K562 (cell line): Measurements from ENCODE around the gene ITIH3. TPM values are rescaled to one million over a fixed set of nuclear protein-coding genes. Genes with fewer than 3 reads are reported as not detected.
A peak's percentile ranks its signal among the peaks of the same experiment; 100 is the strongest.

Source experiments
- ATAC-seq: fragments of 200-7000 bp; cut with Tn5 transposase; 3 replicates; pipeline ENCODE4 v1.9.1; 2020; ENCODE audit warnings: moderate library complexity
- BruUV-seq: library from RNA; stranded (reverse); fragments of 400-500 nt; replicated peaks from 2 replicates; lab custom pipeline; 2021; lab: Mats Ljungman, UMichigan
- CTCF ChIA-PET: fragments of 300-600 bp; formaldehyde crosslinking; extraction: SDS; loops from one replicate; lab custom pipeline; 2021; ENCODE audit warnings: low intra/inter-chr PET ratio; lab: Yijun Ruan, JAX
- POLR2A ChIA-PET: fragments of 300-600, 350-650 bp; sonication (Branson Sonifier 250); formaldehyde crosslinking; extraction: SDS; loops from one replicate; lab custom pipeline; 2021; ENCODE audit warnings: antibody characterized with exemption, inconsistent platforms; lab: Yijun Ruan, JAX
- DNase-seq, 4 experiments: peaks; one replicate each; pipeline versions ENCODE4 v3.0.0 to v3.0.0-alpha.2; 2011 to 2018; ENCODE audit warnings: low spot score in 3 of 4, mixed read lengths in 3 of 4; ENCODE audit errors: extremely low read depth in 1 of 4
- FAIRE-seq: peaks from 2 replicates; lab custom pipeline; 2011; peaks lifted over from hg19 to GRCh38; lab: Jason Lieb, UNC
- H2AFZ ChIP-seq: 2 replicates; pipeline ENCODE4 v1.6.0; 2011; ENCODE audit warnings: low read depth, low read length, control low read depth, inconsistent platforms
- H3K27ac ChIP-seq: fragments of 200-600 bp; 3 replicates; pipeline ENCODE4 v1.8.0; 2011; ENCODE audit warnings: low read depth, mild to moderate bottlenecking, control low read depth, inconsistent platforms, low read length, moderate library complexity, mixed read lengths; ENCODE audit errors: extremely low read depth
- H3K27me3 ChIP-seq, 2 experiments: fragments of 300-600 bp in 1 of 2; 2 replicates in 1 of 2; 3 replicates in 1 of 2; pipeline versions ENCODE4 v1.6.0 to v1.8.0; 2011; ENCODE audit warnings: inconsistent platforms in 2 of 2, low read length in 2 of 2, mild to moderate bottlenecking in 1 of 2, mixed read lengths in 1 of 2, moderate library complexity in 1 of 2; ENCODE audit not compliant: control insufficient read depth in 2 of 2, insufficient read depth in 2 of 2
- H3K36me3 ChIP-seq: fragments of 300-600 bp; 3 replicates; pipeline ENCODE4 v1.8.0; 2011; ENCODE audit warnings: mild to moderate bottlenecking, low read length, inconsistent platforms; ENCODE audit not compliant: control insufficient read depth, insufficient read depth
- H3K4me1 ChIP-seq, 2 experiments: fragments of 200-600 bp in 1 of 2; replicated peaks in 1 of 2; 2 replicates in 1 of 2; 3 replicates in 1 of 2; pipeline versions ENCODE4 v1.5.1 to v1.8.0; 2011; ENCODE audit warnings: inconsistent platforms in 2 of 2, low read length in 2 of 2, mild to moderate bottlenecking in 1 of 2, mixed read lengths in 1 of 2, moderate library complexity in 1 of 2; ENCODE audit not compliant: control insufficient read depth in 2 of 2, insufficient read depth in 2 of 2
- H3K4me2 ChIP-seq: 2 replicates; pipeline ENCODE4 v1.6.1; 2011; ENCODE audit warnings: low read length, control low read depth, inconsistent platforms, mixed read lengths; ENCODE audit not compliant: insufficient read depth
- H3K4me3 ChIP-seq: fragments of 200-600 bp; sonication (generic), shearing (Covaris generic); 2 replicates; pipeline ENCODE4 v1.5.1; 2016; ENCODE audit warnings: control low read depth, inconsistent platforms
- H3K79me2 ChIP-seq: fragments of 200-600 bp; 3 replicates; pipeline ENCODE4 v1.8.0; 2011; ENCODE audit warnings: low read length, inconsistent platforms; ENCODE audit not compliant: control insufficient read depth, insufficient read depth
- H3K9ac ChIP-seq, 2 experiments: 2 replicates each; pipeline versions ENCODE4 v1.6.0 to v1.6.1; 2011; ENCODE audit warnings: low read depth in 2 of 2, low read length in 2 of 2, control low read depth in 1 of 2, inconsistent platforms in 1 of 2, mild to moderate bottlenecking in 1 of 2, mixed read lengths in 1 of 2; ENCODE audit not compliant: insufficient read depth in 1 of 2
- H3K9me1 ChIP-seq: one replicate; pipeline ENCODE4 v1.6.0; 2011; ENCODE audit warnings: inconsistent platforms, mild to moderate bottlenecking, low read length, moderate library complexity; ENCODE audit not compliant: control insufficient read depth, insufficient read depth
- H3K9me3 ChIP-seq: replicated peaks from 2 replicates; pipeline ENCODE4 v1.5.1; 2011; ENCODE audit warnings: low read depth, low read length, inconsistent platforms; ENCODE audit not compliant: control insufficient read depth, insufficient read depth
- H4K20me1 ChIP-seq: replicated peaks from 2 replicates; pipeline ENCODE4 v1.6.1; 2011; ENCODE audit warnings: low read length, inconsistent platforms, mixed read lengths; ENCODE audit not compliant: control insufficient read depth, insufficient read depth
- BHLHE40 ChIP-seq: IDR thresholded peaks from 2 replicates; pipeline ENCODE4 v1.6.1; 2011; ENCODE audit warnings: low read length, improper control_type of control experiment
- IFI16 ChIP-seq: fragments of 250-450 bp; sonication (Bioruptor Pico); IDR thresholded peaks from 2 replicates; pipeline ENCODE4 v2.1.2; 2022; ENCODE audit warnings: mild to moderate bottlenecking, inconsistent platforms
- SPI1 ChIP-seq: IDR thresholded peaks from 2 replicates; pipeline ENCODE4 v1.6.1; 2011; ENCODE audit warnings: low read depth, low read length, control low read depth, borderline replicate concordance
- WGBS: fragments of 100-300 bp; shearing (Covaris generic); methylation state at CpG from one replicate; pipeline ENCODE4 v1.1.6; 2016; ENCODE audit warnings: low coverage, mixed read lengths; ENCODE audit not compliant: insufficient coverage; ENCODE audit errors: missing lambda C conversion rate; 5-methylcytosine and 5-hydroxymethylcytosine counted together
- in situ Hi-C: fragments of 300-500 bp; cut with MboI; formaldehyde crosslinking; loops from 4 replicates; pipeline ENCODE4 v1.15.0; 2018; ENCODE audit warnings: inconsistent platforms, mixed read lengths
- intact Hi-C: fragments of 100-400 bp; cut with micrococcal nuclease; formaldehyde crosslinking; loops from 2 replicates; pipeline ENCODE4 v1.14.2; 2022
- polyA plus RNA-seq, 8 experiments: library from polyadenylated mRNA; depleted of rRNA in 4 of 8; stranded (reverse) in 5 of 8; unstranded in 3 of 8; fragments of >200 nt; fragmentation: Nextera tagmentation in 2 of 8; fragmentation: Illumina TruSeq in 1 of 8; extraction: Ambion mirVana in 2 of 8; extraction: Trizol in 1 of 8; gene quantifications; 2 replicates each; pipeline versions ENCODE4 v1.2.1 to v1.2.3, GENCODE V29; 2011 to 2014; ENCODE audit warnings: inconsistent platforms in 1 of 8, missing spikeins in 1 of 8
- total RNA-seq, 7 experiments: library from RNA; depleted of rRNA in 6 of 7; stranded (reverse); fragments of >200 nt in 6 of 7; fragmentation: Illumina TruSeq in 2 of 7; extraction: Trizol in 2 of 7; gene quantifications; 2 replicates each; pipeline versions ENCODE4 v1.2.1 to v1.2.3, GENCODE V29; 2011 to 2021; ENCODE audit warnings: low replicate concordance in 1 of 7

The ITIH3 gene
- total and polyA plus RNA-seq, 9 of the 15 experiments (the other 6 are each of a cell fraction or from before 2014, with no cell fraction given) = 0.07 to 0.35 TPM; not detected in 7

- POLR2A ChIA-PET = interaction anchor here (0.6 kb wide), 2 partner anchors 9 to 287 kb away, joined by 3 to 4 read pairs; no protein-coding TSS in a partner anchor
- Histone ChIP-seq H3K27ac (no peak overlapping the region), H3K4me3 (no peak overlapping the region), H4K20me1 (no peaks in the 10 kb centered on the region), H3K9me1 (no peaks in the 10 kb centered on the region), H3K36me3 (no peaks in the 10 kb centered on the region), H3K4me2 (no peak overlapping the region), H3K4me1 (no peaks in the 10 kb centered on the region; a peak in 2 of 5 replicates), H3K79me2 (no peaks in the 10 kb centered on the region), H3K27me3 (peaks cover 0 to 30% of the 10 kb centered on the region in 2 experiments; a peak in 2 of 5 replicates), H2AFZ (no peak overlapping the region), H3K9me3 (no peaks in the 10 kb centered on the region), H3K9ac (0 out of 4 replicates have a peak overlapping the region, but pooled peaks of 1 of the 2 experiments have one; percentile 26)
- CTCF ChIA-PET = no interaction called here
- 5% methylated on average over 6 of the region's 11 CpGs for WGBS
- in situ Hi-C loops = no loop called here
- FAIRE-seq (no peak), ATAC-seq (no peak), DNase-seq (no peak)
- intact Hi-C loops = no loop called here
- BruUV-seq = no TSS peak
- TF ChIP-seq BHLHE40 (0 out of 2 replicates have a peak, but pooled peaks have one; percentile 22), IFI16 (no peak), SPI1 (peak; percentile 72; the same call in 1 of the 2 replicates)
Measured at GRCh38 chr3:52779011-52779836, 15.4 kb upstream of the ITIH3 start.
